HG02642 (cell line): ENCODE results near the gene PRDM2.
"Not testable (repeated sequence)": the region's sequence is repeated elsewhere in the genome, so short reads cannot be mapped to it uniquely, and the experiment has no call there.

Source experiments
- ATAC-seq: cut with Tn5 transposase; IDR thresholded peaks from one replicate; pipeline ENCODE4 v1.9.1; 2021; ENCODE audit warnings: mild to moderate bottlenecking; ENCODE audit not compliant: unreplicated experiment, poor library complexity

The PRDM2 gene

DNA sequence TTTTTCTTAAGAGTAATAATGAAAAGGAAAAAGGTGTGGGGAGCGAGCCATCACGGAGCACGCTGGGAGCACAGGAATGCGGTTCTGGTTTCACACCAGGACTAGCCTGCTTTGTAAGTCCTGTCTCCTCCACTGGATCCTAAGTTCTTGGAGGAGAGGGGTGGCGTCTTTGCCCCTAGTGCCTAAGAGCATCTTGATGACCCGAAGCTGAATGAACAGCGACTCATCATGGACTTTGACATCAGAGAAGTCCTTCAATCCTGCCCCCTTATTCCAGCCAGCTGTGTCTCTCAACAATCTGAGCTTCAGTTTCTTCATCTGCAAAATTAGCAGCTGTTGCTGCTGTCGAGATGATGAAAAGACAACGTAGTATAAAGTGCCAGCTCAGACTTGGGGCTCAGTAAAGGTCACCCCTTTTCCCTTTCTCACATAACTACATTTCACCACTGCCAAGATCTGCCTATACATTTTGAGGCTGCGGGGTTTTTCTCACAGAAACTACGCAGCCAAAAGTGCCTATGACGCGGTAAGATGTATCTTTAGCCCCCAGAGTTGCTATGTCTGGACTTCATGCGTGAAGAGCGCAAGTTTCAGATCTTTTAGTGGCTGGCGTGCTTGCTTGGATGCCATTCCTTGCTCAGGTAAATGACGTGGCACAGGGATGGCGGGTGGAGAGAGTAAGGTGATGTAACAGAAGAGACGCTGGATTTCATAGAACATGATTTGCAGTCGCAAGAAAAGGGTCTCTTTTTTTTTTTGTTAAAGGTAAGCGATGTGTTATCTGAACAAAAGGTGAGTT is 4.9 kb upstream of the PRDM2 start:
- ATAC-seq = no peak

DNA sequence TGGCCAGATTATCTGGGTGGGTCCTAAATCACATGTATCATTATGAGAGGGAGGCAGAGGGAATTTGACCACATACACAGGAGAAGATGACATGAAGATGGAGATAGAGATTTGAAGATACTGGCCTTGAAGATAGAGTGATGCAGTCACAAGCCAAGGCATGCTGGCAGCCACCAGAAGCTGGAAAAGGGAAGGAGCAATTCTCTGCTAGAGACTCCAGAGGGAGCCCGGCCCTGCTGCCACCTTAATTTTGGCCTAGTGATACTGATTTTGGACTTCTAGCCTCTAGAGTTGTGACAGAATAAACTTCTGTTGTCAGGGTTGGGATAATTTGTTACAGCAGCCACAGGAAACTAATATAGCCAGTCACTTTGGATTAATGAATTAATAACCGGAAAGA is 2.2 kb upstream of the PRDM2 start:
- no peak for ATAC-seq

DNA sequence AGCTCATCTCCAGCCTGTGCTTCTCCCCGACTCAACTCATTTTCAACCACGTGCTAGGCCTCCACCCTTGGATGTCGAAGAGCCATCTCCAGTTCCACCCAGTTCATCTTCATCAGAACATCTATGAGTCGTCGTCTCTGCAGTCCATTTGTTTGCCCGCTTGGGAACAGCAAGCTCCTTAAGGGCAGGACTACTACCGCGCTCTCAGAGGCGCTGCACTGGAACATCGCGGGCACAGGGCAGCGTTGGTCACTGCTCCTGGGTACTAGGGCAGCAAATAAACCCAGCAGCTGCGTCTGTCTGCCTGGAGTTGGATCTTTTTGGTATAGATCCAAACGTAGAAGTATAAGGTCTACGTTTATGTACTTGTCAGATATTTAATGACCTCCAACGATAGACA is 478 bp upstream of the PRDM2 start:
- no peak for ATAC-seq

DNA sequence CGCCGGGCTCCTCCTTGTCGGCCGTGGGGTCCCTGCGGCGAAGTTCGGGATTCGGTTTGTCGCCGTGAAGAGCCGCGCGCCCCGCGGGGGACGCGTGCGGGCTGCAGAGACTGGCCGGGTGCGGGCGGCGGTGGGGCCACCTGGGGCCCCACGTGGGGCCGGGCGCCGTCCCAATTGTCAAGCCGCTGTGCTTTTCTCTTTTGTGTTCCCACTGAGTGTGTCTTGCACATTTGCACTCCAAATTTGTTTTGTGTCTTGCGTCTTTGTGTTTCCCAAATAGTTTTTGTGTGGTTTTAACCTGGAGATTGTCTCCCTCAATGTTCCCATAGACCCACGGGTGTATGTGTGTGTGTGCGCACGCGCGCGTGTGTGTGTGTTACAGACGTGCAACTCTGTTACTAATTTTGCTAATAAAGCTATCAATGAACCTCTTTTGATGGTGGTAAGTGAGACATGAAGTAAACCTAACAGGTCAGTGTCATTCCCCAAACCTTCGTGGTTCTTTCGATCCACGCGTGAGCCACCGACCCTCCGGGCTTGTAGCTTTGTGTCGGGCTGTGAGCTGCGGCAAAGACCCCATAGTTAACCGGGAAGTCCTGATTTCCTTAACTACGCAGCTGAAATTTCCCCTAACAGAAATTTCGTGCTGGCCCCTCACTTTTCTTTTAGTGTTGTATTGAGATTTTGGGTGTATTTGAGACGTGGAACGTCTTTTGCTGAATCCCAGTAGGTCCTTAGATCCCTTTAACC is 708 bp downstream of the PRDM2 start:
- ATAC-seq = peak; percentile 42

DNA sequence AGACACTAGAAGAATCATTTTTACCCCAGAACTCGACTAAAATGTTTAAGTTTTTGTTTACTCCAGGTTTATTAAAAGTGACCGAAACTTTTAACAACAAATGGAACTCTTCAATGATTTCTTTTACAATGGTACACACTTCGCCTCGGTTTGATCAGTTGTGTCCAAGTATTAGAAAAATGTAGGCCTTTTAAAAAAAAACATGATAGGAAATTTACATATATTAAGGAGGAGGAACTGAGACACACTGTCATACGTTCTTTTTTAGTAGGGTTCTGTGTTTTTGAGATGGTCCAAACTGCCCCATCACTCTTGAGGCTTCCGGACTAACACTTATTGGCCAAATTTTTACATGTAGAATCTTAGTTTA is 1.3 kb downstream of the PRDM2 start:
- no peak for ATAC-seq

DNA sequence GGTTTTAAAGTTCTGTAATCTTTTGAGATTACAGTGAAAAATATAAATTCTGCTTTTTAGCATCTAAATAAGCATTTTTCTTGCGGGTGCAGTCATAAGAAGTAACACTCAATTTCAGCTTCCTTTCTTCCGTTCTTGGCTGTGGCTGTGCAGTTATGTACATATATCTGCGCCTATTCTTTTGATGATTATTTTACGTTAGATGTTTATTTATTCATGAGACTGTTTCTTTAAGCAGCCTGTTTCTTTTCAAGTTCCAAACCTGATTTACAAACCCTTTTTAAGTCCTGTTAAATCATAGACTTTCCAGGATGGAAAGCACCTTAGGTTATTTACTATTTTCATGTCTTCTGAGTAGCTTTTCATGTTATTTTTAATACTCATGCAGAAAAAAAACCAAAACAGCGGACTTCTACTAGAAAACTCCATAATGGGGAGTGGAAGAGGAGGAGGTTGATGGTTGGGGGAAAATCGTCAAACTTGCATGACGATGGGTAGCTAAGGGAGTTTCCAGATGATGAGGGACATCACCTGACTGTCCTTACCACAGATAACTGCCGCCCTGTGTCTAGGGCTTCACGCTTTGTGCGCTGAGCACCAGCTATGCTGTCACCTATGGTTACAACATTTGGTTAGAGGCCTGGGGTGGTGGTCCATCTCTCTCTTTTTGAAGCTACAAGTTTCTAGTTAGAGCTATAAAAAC is 2.6 kb downstream of the PRDM2 start:
- ATAC-seq = peak; percentile 79

DNA sequence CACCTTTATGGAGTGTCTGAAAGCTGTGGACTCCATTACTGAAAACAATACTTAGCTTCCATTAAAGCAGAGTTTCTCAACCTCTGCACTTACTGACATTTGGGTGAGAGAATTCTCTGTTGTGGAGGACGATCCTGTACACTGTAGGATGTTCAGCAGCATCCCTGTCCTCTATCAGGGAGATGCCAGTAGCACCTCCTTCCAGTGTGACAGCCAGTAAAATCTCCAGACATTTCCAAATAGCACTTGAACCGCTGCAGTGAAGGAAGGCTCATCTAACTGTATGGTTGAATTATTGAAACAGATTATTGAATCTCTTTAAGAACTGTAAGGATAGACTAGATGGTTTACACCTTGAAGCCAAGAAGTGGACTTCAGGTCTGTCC is 3.1 kb downstream of the PRDM2 start:
- peak; percentile 12 for ATAC-seq

DNA sequence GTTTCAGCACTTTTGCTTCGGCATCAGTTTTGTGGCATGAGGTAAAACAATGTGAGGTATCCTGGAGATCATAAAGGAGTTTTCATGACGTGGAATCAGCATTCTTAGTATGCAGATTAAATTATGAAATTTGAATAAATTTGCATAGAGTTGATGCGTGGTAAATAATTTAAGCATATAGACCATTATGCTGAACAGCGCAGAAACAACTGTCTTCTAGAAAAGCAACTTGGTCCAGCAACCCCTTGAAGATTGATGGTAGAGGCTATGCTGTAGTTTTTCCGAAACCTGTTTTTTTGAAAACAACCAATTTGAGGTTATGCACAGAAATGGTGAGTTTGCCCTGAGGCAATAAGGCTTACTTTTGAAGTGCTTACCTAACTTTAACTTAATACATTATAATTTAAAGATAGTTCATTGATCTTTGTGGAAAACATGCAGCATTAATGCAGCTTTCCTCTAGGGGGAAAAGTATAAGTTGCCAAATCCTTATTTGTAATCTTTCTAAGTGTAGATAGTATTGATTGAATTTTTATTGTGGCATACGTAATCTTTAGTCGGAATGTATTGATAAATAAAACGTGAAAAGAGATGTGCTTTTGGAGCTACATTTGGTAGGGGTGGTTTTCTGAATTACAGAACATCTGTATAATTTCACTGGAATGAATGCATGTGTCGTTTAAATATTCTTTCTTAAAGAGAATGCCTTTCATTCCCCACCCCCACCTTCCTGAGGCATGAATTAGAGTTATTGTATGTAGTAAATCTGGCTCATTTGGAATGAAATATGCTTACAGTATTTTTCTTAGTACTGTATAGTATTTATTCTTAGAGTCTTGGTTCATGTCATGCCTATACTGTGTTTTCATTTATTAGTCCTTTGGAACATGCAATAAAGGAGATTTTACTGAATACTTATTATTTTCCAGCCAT is 3.8 kb downstream of the PRDM2 start:
- ATAC-seq = no peak

DNA sequence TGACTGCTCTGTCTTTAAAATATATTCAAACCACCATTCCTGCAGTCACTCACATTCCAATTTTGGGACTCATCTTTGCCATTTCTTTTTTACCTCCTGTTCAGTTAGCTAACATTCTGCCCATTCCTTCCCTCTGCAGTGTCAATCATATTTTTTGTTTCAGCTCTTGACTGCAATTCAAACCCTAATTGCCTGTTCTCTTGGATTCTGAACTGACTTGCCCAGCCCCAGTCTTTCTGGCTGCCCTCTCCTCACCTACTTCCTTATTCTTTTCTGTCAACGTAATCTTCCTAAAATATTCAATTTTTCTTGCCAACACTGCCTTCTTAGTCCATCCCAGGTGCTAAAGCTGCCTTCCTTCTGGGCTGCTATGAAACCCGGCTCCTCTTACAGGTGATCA is 6.1 kb downstream of the PRDM2 start:
- ATAC-seq = no peak

DNA sequence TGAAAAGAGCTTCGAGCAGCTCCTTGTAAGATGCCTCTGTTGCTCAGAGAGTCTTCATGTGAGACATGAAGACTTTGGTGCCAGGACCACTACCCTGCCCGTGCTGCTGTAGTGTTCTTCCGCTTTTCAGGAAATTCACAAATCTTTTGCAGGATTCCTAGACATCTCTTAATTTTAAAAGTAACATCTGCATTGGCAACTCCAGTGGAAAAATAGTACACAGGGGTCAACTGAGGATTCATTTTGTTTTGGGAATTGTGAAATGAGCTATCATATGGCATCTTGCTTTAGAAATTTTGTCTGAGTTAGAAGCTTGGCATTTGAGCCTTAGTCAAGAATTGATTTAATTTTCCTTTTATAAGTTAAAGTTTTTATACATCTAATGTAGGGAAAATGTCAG is 7.2 kb downstream of the PRDM2 start:
- no peak for ATAC-seq

DNA sequence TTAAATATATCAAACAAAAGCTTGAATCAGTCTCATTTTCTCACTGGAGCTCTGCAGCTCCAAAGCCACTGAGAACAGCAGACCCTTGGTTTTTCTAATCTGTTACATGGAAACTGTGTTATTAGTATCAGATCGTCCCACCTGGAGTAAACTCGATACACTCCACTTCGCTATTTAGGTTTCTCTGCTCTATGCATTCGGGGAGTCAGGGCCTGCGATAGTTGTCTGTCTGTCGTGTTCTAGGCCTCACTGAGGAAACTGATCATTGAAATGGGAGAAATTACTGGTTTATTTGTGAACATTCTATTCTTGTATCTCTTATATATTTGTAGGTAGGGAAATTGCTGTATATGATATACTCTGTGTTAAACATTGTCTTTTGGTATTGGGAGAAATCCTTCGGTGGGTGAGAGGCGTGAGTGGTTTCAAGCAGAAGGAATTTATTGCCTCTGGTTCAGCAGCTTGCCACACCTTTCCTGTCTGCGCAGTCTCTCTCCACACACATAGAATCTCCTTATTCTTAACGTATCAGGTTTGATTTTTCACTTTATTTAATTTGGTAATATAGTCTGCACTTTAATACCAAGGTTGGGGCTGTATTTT is 8.5 kb downstream of the PRDM2 start:
- no peak for ATAC-seq

DNA sequence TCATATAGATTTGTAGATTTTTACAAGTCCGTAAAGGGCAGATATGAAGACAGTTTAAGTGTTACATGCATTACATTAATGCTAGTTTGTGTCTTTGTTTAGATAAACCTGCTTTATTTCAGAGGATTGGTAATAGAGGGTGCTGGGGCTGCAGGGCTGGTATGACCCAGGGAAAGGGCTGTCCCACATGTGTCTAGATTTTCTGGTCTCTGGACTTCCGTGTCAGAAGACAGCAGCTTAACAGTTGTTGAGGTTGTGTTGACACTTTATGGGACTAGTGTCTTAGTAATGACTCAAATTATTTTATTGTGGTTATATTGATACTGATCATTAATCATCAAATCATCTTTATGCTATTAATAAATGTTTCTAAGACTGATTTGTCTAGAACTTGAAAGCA is 10.1 kb downstream of the PRDM2 start:
- ATAC-seq = no peak

DNA sequence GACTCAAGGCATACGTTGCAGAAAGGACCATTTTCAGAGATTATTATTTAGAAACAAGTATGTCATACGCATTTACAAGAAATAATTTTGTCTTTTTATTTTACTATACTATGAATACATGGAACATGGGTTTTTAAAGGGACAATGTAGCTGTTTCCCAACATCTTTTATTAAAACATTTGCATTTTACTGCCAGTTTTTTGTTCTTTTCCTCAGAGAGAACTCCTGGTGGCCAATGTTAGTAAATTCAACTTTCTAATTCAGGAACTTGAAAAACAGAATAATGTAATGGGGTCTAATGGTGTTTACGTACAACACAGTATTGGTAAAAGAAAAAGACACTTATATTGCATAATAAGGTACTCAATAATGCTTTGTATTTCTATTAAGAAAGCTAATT is 14.9 kb downstream of the PRDM2 start:
- no peak for ATAC-seq

DNA sequence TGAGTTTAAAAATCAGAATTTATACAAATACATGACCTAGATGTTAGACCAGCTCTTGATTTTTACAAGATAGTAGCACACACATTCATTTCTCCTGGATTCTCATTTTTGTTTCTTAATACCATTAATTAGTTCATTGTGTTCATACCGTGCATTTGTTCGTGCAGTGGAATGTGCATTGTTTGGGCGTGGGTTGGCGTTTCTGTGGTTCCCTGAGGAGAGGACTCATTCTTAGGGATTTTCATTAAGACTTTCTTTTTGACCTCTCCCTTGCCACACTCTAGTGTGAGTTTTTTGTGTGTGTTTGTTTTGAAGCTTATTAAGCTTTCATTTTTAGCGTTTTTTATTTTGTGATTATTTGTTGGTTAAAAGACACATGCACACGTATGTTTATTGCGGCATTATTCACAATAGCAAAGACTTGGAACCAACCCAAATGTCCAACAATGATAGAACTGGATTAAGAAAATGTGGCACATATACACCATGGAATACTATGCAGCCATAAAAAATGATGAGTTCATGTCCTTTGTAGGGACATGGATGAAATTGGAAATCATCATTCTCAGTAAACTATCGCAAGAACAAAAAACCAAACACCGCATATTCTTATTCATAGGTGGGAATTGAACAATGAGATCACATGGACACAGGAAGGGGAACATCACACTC is 15.8 kb downstream of the PRDM2 start:
- not testable (repeated sequence) for ATAC-seq

DNA sequence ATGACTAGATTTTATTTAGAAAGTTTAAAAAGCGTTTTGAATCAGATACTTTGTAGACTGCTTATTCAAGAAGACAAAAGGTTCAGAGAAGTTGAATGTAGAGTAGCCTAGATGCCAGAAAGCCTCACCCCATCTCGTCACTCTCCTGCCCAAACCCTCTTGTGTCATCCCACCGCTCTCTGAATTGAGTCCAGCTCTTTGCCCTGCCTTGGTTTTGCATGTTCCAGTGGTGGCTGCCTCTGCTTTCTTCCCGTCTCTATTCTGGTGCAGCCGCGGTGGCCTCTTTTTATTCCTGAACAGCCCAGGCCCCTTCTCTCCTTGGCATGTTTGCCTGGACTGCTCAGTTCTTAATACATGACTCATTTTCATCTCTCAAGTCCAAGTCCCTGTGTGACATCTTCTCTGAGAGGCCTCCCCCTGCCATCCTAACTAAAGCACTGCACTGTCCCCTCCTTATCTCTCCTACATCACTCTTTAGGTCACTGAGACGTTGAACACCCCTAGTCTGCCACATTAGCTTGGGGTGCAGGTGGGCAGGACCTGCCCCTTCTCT is 22.9 kb downstream of the PRDM2 start:
- no peak for ATAC-seq

DNA sequence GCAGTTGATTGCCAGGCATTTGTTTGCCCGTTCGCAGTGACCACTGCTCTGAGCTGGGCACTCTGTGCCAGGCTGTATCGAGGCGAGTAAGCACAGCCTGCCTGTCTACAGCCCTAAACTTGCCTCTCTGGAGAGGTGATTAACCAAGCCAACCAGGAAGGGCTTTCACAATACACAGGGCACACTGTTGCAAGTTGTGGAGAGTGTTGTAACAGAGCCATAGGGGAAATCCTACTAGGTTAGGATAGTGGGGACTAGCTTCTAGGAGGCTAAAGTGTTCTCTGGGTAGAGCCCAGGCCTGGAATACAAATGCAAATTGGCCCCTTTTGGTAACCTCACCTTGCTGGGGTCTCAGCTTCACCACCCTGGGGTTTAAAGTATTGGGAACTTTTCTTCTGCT is 23.8 kb downstream of the PRDM2 start:
- no peak for ATAC-seq

DNA sequence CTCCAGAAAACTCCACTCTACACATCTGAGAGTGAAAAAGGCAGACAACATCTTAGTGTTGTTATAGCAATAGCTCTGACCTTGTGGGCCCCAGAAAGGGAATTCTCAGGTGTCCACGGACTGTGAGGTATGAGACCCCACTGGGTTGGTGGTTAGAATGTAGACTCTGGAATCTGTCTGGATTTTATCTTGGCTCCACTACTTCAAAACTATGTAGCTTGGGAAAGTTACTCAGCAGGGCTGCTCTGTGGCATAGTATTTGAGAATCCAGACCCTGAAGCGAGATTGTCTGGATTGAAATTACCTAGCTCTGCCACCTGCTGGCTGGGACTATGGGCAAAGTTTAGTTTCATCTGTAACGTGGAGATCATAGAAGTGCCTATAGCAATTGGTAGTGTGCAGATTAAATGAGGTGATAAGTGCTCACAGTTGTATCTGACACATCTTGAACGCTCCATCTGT is 25.8 kb downstream of the PRDM2 start:
- no peak for ATAC-seq

DNA sequence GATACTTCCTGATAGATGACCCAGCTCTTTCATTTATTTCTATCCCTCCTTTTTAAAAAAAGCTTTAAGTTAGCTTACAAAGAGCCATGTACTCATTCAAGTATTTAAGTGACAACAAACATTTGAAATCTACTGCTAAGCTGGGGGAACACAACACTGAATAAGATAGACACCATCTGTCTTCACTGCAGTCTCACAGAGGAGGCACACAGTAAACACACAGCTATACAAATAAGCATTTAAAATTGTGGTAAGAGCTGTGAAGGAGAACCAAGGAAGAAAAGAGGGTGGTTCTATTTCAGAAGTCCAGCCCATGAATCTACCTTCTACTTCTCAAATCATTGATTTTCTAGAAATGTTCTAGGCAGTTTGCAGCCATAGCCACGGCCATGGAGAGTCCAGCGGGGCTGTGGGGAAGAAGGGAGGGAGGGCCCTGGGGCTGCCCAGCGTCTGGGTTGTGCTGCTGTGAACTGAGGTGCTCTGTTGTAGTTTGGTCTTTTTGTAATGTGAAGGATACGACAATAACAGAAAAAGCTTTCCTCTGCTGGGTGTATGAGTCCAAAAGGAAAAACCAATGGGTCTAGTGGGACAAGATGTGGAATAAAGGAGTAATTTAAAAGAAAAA is 28.2 kb downstream of the PRDM2 start:
- no peak for ATAC-seq

DNA sequence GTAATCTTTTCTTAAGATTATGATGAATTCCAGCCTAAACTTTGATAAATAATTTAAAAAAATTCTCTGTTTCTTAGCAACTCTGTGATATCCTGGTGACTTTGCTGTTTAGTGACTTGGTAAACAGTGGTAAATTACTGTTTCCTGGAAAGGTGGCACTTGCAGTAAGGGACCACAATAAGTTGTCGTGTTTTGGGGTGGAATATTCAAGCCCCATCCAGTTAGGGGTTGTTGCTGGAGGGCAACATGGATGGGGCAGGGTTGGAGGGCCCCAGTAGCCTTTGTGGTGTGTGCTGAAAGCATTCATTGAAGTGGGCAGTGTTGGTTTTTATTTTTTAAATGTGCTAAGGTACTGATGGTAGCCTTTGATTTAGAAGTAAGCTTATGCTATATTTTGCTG is 30.3 kb downstream of the PRDM2 start:
- peak; percentile 6 for ATAC-seq
